HFFc6 (cell line): ENCODE measurements around the gene ANKRD6. TPM values are rescaled to one million over a fixed set of nuclear protein-coding genes. Genes with fewer than 3 reads are reported as not detected.

ENCODE experiments used
- DNase-seq: peaks from one replicate; pipeline ENCODE4 v3.0.0-alpha.2; 2018
- H3K27ac Mint-ChIP-seq: 2 replicates; pipeline ENCODE4 v1.8.0; 2020; ENCODE audit warnings: mild to moderate bottlenecking, mixed read lengths
- H3K27me3 Mint-ChIP-seq: 2 replicates; pipeline ENCODE4 v1.8.0; 2021; ENCODE audit warnings: mild to moderate bottlenecking, moderate library complexity, mixed read lengths; ENCODE audit not compliant: insufficient read depth
- H3K36me3 Mint-ChIP-seq: 2 replicates; pipeline ENCODE4 v1.8.0; 2021; ENCODE audit warnings: low read depth, mixed read lengths
- H3K4me1 Mint-ChIP-seq: 2 replicates; pipeline ENCODE4 v1.8.0; 2020; ENCODE audit warnings: low read depth, mixed read lengths
- H3K4me3 Mint-ChIP-seq: 2 replicates; pipeline ENCODE4 v1.8.0; 2020; ENCODE audit warnings: mild to moderate bottlenecking, moderate library complexity, mixed read lengths
- H3K9me3 Mint-ChIP-seq: 2 replicates; pipeline ENCODE4 v1.8.0; 2020; ENCODE audit warnings: mild to moderate bottlenecking, mixed read lengths
- total RNA-seq, 6 experiments: library from RNA; stranded (reverse); fragmentation: NEBNext Ultra II Directional; extraction: Animal tissue kit (Norgen Biotek cat#: 25700); gene quantifications; 2 replicates in 1 of 6; 3 replicates in 5 of 6; pipeline ENCODE4 v1.2.3, GENCODE V29; 2021
- TF ChIP-seq, protein P1 (sequence below): fragments of 200-600 bp; sonication (generic); IDR thresholded peaks from 2 replicates; pipeline ENCODE4 v1.5.0; 2021; ENCODE audit warnings: antibody characterized with exemption, mild to moderate bottlenecking

ANKRD6 gene
- total RNA-seq, 6 experiments from 2014 or later: not detected

DNA sequence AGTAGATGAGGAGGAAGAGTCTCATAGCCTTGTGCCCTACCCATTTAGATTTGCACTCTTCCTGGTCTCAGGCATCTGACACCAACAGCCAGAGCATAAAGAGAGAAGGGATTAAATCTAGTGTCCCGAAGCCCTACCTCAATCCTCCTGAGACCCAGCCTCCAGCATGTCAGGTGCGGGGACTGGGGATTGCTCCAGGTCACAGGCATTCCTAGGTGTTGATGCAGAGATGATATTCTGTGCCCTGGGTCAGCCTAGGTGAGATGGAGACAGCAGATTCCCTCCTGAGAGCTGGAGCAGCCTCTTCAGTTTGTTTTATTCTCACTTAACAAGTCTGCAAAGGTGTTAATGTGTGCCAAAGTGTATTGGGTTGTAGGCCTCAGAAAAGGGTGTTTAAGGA is 89.8 kb downstream of the ANKRD6 start:
- Mint-ChIP-seq H3K27me3 (peaks cover 2% of the 10 kb centered on the region; the same call in 1 of the 2 replicates), H3K27ac (no peak overlapping the region), H3K4me3 (no peak overlapping the region), H3K36me3 (no peaks in the 10 kb centered on the region), H3K9me3 (no peaks in the 10 kb centered on the region), H3K4me1 (no peaks in the 10 kb centered on the region)
- TF ChIP-seq, protein P1, sequence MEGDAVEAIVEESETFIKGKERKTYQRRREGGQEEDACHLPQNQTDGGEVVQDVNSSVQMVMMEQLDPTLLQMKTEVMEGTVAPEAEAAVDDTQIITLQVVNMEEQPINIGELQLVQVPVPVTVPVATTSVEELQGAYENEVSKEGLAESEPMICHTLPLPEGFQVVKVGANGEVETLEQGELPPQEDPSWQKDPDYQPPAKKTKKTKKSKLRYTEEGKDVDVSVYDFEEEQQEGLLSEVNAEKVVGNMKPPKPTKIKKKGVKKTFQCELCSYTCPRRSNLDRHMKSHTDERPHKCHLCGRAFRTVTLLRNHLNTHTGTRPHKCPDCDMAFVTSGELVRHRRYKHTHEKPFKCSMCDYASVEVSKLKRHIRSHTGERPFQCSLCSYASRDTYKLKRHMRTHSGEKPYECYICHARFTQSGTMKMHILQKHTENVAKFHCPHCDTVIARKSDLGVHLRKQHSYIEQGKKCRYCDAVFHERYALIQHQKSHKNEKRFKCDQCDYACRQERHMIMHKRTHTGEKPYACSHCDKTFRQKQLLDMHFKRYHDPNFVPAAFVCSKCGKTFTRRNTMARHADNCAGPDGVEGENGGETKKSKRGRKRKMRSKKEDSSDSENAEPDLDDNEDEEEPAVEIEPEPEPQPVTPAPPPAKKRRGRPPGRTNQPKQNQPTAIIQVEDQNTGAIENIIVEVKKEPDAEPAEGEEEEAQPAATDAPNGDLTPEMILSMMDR: no peak
- no peak for DNase-seq

DNA sequence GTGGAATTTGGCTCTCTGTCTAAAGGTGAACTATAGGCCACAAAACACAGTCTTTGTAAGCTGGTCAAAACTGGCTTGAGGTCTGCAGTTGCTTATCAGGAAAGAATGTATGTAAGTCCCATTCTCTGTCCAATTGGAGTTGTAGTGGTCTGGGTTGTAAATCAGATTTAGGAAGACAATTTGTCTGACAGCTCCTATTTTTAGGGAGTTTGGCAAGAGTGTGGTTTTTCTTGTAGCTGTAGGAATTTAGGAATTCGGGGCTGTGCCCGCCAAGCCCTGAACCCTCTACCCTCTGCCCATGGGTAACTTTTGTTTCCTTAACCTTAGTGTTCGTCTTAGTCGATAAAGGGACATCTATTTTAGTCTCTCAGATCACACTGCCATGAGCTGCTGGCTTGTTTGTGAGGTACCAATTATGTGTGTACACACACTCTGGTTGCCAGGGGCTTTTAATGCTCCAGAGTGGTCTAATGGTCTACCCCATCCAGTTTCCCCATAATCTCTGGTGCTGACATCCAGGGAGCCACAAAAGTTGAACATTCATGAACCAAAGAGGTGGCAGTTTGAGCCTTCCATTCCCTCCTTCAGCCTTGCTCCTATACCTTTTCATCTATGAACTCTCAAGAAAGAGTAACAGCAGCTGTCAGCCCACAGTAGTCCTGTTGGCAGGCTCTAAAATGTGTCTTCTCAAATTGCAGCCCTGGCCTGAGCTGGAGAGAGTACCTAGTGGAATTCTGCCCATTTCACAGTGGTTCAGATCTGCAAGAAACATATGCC is 93.0 kb downstream of the ANKRD6 start:
- Mint-ChIP-seq H3K9me3 (no peaks in the 10 kb centered on the region), H3K27me3 (peaks cover 8% of the 10 kb centered on the region), H3K36me3 (no peaks in the 10 kb centered on the region), H3K4me1 (no peaks in the 10 kb centered on the region), H3K4me3 (no peak overlapping the region), H3K27ac (no peak overlapping the region)
- TF ChIP-seq, protein P1: no peak
- DNase-seq: no peak

DNA sequence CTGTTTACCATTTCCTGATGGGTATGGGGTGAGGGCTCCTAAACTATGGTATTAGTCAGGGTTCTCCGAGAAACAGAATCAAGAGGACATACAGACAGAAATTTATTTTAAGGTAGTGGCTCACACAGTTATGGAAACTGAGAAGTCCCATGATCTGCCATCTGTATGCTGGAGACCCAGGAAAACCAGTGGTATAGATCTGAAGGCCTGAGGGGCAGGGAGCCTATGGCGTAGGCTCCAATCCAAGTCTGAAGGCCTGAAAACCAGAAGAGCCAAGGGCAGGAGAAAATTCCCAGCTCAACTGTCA is 93.6 kb downstream of the ANKRD6 start:
- TF ChIP-seq, protein P1: no peak
- Mint-ChIP-seq H3K27me3 (peaks cover 10% of the 10 kb centered on the region), H3K4me1 (no peaks in the 10 kb centered on the region), H3K27ac (no peak overlapping the region), H3K36me3 (no peaks in the 10 kb centered on the region), H3K4me3 (no peak overlapping the region), H3K9me3 (no peaks in the 10 kb centered on the region)
- no peak for DNase-seq

DNA sequence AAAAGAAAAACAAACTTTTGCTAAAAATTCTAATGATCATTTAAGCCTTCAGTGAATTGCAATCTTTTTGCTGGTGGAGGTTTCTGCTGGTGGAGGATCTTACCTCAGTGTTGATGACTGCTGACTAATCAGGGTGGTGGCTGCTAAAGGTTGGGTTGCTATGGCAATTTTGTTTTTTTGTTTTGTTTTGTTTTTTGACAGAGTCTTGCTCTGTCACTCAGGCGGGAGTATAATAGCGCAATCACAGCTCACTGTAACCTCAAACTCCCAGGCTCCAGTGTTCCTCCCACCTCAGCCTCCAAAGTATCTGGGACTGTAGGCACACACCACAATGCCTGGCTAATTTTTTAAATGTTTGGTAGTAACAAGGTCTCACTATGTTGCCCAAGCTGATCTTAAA is 94.7 kb downstream of the ANKRD6 start:
- DNase-seq: no peak
- TF ChIP-seq, protein P1: no peak
- no peak overlapping the region for H3K4me3 Mint-ChIP-seq
- H3K27ac Mint-ChIP-seq: no peak overlapping the region
- peaks cover 12% of the 10 kb centered on the region for H3K27me3 Mint-ChIP-seq
- H3K4me1 Mint-ChIP-seq: no peaks in the 10 kb centered on the region
- no peaks in the 10 kb centered on the region for H3K9me3 Mint-ChIP-seq
- H3K36me3 Mint-ChIP-seq: no peaks in the 10 kb centered on the region

DNA sequence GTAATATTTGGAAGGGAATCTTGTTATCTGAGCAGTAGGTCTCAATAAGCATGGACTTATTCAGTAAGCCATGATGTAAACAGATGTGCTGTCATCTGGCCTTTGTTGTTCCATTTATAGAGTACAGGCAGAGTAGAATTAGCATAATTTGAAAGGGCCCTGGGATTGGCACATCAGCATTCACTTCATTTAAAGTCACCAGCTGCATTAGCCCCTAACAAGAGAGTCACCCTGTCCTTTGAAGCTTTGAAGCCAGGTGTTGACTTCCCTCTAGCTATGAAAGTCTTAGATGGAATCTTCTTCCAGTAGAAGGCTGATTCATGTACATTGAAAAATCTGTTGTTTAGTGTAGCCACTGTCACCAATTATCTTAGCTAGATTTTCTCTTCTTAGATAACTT is 95.9 kb downstream of the ANKRD6 start:
- TF ChIP-seq, protein P1: no peak
- Mint-ChIP-seq H3K4me1 (no peaks in the 10 kb centered on the region), H3K27me3 (peaks cover 12% of the 10 kb centered on the region)

More for the DNA sequence above, 95.9 kb downstream of the ANKRD6 start:
- H3K36me3 Mint-ChIP-seq: no peaks in the 10 kb centered on the region
- no peak for DNase-seq
- H3K9me3 Mint-ChIP-seq: no peaks in the 10 kb centered on the region
- no peak overlapping the region for H3K27ac Mint-ChIP-seq
- no peak overlapping the region for H3K4me3 Mint-ChIP-seq
